Endothelial cell (in vitro differentiated cells): ENCODE results near the gene SEC14L2. TPM values are rescaled to one million over a fixed set of nuclear protein-coding genes. Genes with fewer than 3 reads are reported as not detected.

ENCODE experiments used
- DNase-seq: peaks from one replicate; pipeline ENCODE4 v3.0.0; 2021; ENCODE audit warnings: low spot score
- H3K27ac Mint-ChIP-seq: one replicate; pipeline ENCODE4 v1.8.0; 2021; ENCODE audit warnings: mixed read lengths, inconsistent platforms; ENCODE audit not compliant: unreplicated experiment
- H3K27me3 Mint-ChIP-seq: one replicate; pipeline ENCODE4 v1.8.0; 2021; ENCODE audit warnings: mild to moderate bottlenecking, moderate library complexity, mixed read lengths, inconsistent platforms; ENCODE audit not compliant: unreplicated experiment
- H3K36me3 Mint-ChIP-seq: one replicate; pipeline ENCODE4 v1.8.0; 2021; ENCODE audit warnings: mild to moderate bottlenecking, low read depth, mixed read lengths, inconsistent platforms; ENCODE audit not compliant: unreplicated experiment
- H3K4me1 Mint-ChIP-seq: one replicate; pipeline ENCODE4 v1.8.0; 2021; ENCODE audit warnings: mild to moderate bottlenecking, mixed read lengths, inconsistent platforms; ENCODE audit not compliant: unreplicated experiment
- H3K4me3 Mint-ChIP-seq: one replicate; pipeline ENCODE4 v1.8.0; 2021; ENCODE audit warnings: mild to moderate bottlenecking, mixed read lengths, inconsistent platforms; ENCODE audit not compliant: unreplicated experiment
- H3K9me3 Mint-ChIP-seq: one replicate; pipeline ENCODE4 v1.8.0; 2021; ENCODE audit warnings: mixed read lengths, inconsistent platforms; ENCODE audit not compliant: unreplicated experiment
- total RNA-seq: library from RNA; stranded (reverse); fragmentation: NEBNext Ultra II Directional; extraction: Animal tissue kit (Norgen Biotek cat#: 25700); gene quantifications from one replicate; pipeline ENCODE4 v1.2.1, GENCODE V29; 2021; ENCODE audit not compliant: unreplicated experiment
- TF ChIP-seq, protein P1 (sequence below): fragments of 200-600 bp; sonication (generic); IDR thresholded peaks from one replicate; pipeline ENCODE4 v1.5.0; 2021; ENCODE audit warnings: antibody characterized with exemption; ENCODE audit not compliant: unreplicated experiment

Gene SEC14L2
- total RNA-seq, 1 donor from 2014 or later, result 3.9 TPM

DNA sequence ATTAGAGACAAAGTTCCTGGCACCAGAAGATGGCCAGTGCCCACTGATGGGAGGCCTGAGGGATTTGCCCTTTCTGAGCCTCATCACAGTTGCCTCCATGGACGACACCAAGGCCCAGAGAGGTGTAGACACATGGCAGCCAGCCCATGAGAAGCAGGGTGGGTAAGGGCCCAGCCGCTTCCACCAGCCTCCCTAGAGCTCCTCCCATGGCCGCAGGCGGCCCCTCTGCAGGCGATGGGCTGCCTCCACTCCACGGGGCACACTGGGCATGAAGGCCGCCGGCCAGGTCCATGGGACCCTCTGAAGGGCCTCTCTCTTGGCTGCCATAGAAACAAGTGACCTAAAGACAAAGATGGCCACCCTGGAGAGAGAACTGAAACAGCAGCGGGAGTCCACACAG lies 25.5 kb upstream of the SEC14L2 start:
- DNase-seq, result no peak
- Mint-ChIP-seq H3K27me3 (peaks cover 9% of the 10 kb centered on the region), H3K4me3 (no peak overlapping the region), H3K36me3 (peaks cover 3% of the 10 kb centered on the region), H3K9me3 (no peaks in the 10 kb centered on the region), H3K4me1 (peaks cover 16% of the 10 kb centered on the region), H3K27ac (no peak overlapping the region)
- TF ChIP-seq, protein P1, sequence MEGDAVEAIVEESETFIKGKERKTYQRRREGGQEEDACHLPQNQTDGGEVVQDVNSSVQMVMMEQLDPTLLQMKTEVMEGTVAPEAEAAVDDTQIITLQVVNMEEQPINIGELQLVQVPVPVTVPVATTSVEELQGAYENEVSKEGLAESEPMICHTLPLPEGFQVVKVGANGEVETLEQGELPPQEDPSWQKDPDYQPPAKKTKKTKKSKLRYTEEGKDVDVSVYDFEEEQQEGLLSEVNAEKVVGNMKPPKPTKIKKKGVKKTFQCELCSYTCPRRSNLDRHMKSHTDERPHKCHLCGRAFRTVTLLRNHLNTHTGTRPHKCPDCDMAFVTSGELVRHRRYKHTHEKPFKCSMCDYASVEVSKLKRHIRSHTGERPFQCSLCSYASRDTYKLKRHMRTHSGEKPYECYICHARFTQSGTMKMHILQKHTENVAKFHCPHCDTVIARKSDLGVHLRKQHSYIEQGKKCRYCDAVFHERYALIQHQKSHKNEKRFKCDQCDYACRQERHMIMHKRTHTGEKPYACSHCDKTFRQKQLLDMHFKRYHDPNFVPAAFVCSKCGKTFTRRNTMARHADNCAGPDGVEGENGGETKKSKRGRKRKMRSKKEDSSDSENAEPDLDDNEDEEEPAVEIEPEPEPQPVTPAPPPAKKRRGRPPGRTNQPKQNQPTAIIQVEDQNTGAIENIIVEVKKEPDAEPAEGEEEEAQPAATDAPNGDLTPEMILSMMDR, result no peak

DNA sequence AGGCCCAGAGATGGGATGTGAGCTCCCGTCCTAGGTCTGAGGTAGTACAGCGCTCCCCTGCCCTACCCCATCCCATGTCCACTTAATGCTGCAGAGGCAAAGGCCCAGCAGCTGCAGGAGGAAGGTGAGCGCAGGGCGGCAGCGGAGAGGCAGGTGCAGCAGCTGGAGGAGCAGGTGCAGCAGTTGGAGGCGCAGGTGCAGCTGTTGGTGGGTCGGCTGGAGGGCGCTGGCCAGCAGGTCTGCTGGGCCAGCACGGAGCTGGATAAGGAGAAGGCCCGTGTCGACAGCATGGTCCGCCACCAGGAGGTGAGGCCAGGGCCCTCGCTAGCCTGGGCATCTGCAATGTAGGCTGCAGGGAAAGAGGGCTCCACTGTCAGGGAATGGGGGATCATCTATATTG lies 24.8 kb upstream of the SEC14L2 start:
- TF ChIP-seq, protein P1, result no peak
- H3K27me3 Mint-ChIP-seq, result peaks cover 9% of the 10 kb centered on the region
- DNase-seq, result no peak
- H3K9me3 Mint-ChIP-seq, result no peaks in the 10 kb centered on the region
- peaks cover 4% of the 10 kb centered on the region for H3K36me3 Mint-ChIP-seq
- peaks cover 16% of the 10 kb centered on the region for H3K4me1 Mint-ChIP-seq
- H3K27ac Mint-ChIP-seq, result no peak overlapping the region
- H3K4me3 Mint-ChIP-seq, result no peak overlapping the region

DNA sequence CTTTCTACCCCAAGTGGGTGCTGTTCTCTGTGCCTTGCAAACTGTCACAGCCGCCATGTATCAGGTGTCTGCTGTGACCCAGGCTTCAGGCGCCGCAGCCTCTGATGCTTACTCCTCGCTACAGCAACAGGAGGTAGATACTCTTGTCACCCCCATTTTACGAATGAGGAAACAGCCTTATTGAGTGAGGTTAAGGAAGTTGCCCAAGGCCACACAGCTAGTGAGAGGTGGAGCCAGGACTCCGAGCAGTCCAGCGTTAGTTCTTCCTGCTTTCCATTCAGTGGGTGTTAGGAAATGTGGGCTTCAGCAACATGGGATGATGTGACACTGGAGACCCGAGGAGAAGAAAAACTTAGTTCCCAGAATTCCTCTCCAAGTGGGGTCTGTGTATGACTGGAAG lies 23.9 kb upstream of the SEC14L2 start:
- peaks cover 9% of the 10 kb centered on the region for H3K27me3 Mint-ChIP-seq
- H3K27ac Mint-ChIP-seq, result no peak overlapping the region
- peaks cover 16% of the 10 kb centered on the region for H3K4me1 Mint-ChIP-seq
- DNase-seq, result no peak
- TF ChIP-seq, protein P1, result no peak
- H3K9me3 Mint-ChIP-seq, result no peaks in the 10 kb centered on the region
- H3K36me3 Mint-ChIP-seq, result peaks cover 5% of the 10 kb centered on the region
- H3K4me3 Mint-ChIP-seq, result no peak overlapping the region

DNA sequence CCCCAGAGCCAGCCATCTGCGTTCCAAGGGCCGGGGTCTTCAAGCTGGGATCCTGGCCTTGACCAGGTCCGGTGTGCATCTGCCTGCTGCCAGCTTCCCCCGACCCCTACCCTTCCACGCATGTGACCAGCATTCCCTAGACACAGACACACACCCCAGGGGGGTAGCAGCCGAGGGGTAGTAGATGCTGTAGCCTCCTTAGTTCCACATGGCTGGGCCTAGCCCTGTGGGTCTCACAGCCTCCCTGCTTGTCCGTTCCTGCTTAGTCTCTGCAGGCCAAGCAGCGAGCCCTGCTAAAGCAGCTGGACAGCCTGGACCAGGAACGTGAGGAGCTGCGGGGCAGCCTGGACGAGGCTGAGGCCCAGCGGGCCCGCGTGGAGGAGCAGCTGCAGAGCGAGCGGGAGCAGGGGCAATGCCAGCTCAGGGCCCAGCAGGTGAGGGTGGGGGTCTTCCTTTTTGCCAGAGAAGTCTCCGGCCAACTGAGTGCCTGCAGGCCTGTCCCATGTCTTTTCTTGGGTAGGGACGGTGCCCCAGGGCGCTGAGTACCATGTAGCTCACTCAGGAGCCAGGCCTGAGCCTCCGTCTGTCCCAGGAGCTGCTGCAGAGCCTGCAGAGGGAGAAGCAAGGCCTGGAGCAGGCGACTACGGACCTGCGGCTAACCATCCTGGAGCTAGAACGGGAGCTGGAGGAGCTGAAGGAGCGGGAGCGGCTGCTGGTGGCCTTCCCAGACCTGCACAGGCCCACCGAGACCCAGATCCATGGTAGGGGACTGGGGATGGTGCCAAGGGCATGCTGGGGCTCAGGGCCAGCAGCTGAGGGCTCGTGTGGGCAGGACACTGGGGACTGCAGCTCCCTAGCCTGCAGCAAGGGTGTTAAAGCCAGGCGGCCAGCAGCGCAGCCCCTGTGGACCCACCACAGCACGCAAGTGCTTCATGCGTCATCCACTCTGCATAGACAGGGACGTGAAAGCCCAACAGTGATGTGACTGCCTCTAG lies 23.2 kb upstream of the SEC14L2 start:
- Mint-ChIP-seq H3K27me3 (peaks cover 7% of the 10 kb centered on the region), H3K4me1 (peaks cover 16% of the 10 kb centered on the region), H3K27ac (no peak overlapping the region), H3K36me3 (peaks cover 8% of the 10 kb centered on the region), H3K9me3 (no peaks in the 10 kb centered on the region), H3K4me3 (no peak overlapping the region)
- no peak for DNase-seq
- TF ChIP-seq, protein P1, result no peak

DNA sequence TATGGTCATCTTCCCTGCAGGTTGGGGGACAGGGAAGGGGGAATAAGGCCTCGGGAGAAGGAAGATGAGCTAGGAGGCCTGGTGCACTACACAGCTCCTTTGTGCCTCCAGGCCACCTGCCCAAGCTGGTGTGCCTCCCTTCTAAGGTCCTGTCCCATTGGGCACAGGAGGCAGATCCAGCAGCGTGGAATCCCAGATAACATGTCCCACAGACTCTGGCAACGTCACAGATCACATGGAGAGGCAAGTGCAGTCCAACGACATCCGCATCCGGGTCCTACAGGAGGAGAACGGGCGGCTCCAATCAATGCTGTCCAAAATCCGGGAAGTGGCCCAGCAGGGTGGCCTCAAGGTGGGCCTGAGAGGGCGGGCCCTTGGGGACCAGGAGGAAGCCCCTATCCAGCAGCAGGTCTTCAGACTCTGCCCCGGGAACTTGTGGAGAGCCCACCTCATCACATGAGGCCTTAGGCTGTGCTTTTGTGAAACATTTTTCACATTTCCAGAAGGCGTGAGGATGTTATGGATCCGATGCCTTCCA lies 21.4 kb upstream of the SEC14L2 start:
- Mint-ChIP-seq H3K36me3 (peaks cover 9% of the 10 kb centered on the region), H3K27me3 (peaks cover 7% of the 10 kb centered on the region), H3K9me3 (no peaks in the 10 kb centered on the region), H3K4me3 (no peak overlapping the region), H3K27ac (no peak overlapping the region), H3K4me1 (peaks cover 16% of the 10 kb centered on the region)
- TF ChIP-seq, protein P1, result no peak
- DNase-seq, result no peak
